ENCODE data around the gene CLDN12.

GRCh38 chr7:90390926-90391325, 12.3 kb upstream of the CLDN12 start:
- TF ChIP-seq POLR2A (IDR thresholded peaks at IDR 0.05; ENCODE audit: low read depth, low read length): no peak
- TF ChIP-seq RAD21 (IDR thresholded peaks at IDR 0.05; ENCODE audit: low read length): no peak
- TF ChIP-seq, protein P1, sequence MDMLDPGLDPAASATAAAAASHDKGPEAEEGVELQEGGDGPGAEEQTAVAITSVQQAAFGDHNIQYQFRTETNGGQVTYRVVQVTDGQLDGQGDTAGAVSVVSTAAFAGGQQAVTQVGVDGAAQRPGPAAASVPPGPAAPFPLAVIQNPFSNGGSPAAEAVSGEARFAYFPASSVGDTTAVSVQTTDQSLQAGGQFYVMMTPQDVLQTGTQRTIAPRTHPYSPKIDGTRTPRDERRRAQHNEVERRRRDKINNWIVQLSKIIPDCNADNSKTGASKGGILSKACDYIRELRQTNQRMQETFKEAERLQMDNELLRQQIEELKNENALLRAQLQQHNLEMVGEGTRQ (IDR thresholded peaks at IDR 0.05; ENCODE audit: low read depth, low read length): no peak
- TF ChIP-seq MXI1 (IDR thresholded peaks at IDR 0.05; ENCODE audit: borderline replicate concordance, low read depth, low read length): no peak
- no peak for TF ChIP-seq RFX5 (IDR thresholded peaks at IDR 0.05; ENCODE audit: low read depth, low read length)
- no peak for TF ChIP-seq MAZ (IDR thresholded peaks at IDR 0.05; ENCODE audit: borderline replicate concordance, low read depth, low read length)
- TF ChIP-seq BHLHE40 (IDR thresholded peaks at IDR 0.05; ENCODE audit: low read depth, low read length): no peak
- TF ChIP-seq, protein P2, sequence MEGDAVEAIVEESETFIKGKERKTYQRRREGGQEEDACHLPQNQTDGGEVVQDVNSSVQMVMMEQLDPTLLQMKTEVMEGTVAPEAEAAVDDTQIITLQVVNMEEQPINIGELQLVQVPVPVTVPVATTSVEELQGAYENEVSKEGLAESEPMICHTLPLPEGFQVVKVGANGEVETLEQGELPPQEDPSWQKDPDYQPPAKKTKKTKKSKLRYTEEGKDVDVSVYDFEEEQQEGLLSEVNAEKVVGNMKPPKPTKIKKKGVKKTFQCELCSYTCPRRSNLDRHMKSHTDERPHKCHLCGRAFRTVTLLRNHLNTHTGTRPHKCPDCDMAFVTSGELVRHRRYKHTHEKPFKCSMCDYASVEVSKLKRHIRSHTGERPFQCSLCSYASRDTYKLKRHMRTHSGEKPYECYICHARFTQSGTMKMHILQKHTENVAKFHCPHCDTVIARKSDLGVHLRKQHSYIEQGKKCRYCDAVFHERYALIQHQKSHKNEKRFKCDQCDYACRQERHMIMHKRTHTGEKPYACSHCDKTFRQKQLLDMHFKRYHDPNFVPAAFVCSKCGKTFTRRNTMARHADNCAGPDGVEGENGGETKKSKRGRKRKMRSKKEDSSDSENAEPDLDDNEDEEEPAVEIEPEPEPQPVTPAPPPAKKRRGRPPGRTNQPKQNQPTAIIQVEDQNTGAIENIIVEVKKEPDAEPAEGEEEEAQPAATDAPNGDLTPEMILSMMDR (conservative IDR thresholded peaks at IDR 0.05; ENCODE audit: low read depth, low read length): no peak
- TF ChIP-seq RCOR1 (IDR thresholded peaks at IDR 0.05; ENCODE audit: insufficient replicate concordance, low read length): no peak
- no peak for TF ChIP-seq CEBPB (IDR thresholded peaks at IDR 0.05; ENCODE audit: low read depth, low read length)
- TF ChIP-seq SMC3 (IDR thresholded peaks at IDR 0.05; ENCODE audit: low read depth, low read length): no peak
- no peak for TF ChIP-seq NFE2L2 (IDR thresholded peaks at IDR 0.05; ENCODE audit: low read depth, low read length)

All from IMR-90 (cell line).